ENCODE results near the gene AQP9. TPM values are rescaled to one million over a fixed set of nuclear protein-coding genes. Genes with fewer than 3 reads are reported as not detected.

AQP9 gene, protein sequence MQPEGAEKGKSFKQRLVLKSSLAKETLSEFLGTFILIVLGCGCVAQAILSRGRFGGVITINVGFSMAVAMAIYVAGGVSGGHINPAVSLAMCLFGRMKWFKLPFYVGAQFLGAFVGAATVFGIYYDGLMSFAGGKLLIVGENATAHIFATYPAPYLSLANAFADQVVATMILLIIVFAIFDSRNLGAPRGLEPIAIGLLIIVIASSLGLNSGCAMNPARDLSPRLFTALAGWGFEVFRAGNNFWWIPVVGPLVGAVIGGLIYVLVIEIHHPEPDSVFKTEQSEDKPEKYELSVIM
- under 0.01 TPM in 1 of 2 replicates, not detected in the other for total RNA-seq

DNA sequence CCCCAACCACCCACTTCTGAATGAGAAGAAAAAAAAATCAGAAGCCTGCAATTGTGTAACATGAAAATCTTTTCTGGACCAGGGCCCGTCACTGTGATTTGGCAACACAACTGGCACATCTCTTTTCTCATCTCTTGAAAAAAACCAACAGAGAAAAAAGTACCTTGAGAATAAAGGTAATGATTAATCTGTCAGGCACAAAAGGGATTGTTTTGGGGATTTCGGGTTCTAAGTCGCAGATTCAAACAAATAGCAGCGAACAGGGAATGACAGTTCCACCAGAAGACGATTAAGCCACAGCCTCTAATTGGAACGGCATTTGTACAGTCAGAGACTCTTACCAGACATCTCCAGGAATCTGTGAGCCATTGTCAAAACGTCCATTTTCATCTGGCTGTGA is at the start of gene AQP9:
Gene AQP9, plus strand, starts transcription at position 276 of the 400 bp plus-strand sequence. CDS start 185 bp downstream, outside the sequence.

Other genes starting within 250 kb of the AQP9 start
- 5.4 and 42.6 TPM in 2 replicates for gene ALDH1A2, start 72.7 kb upstream of the AQP9 start, total RNA-seq